HG02763 (cell line): ENCODE results near the gene COQ8B.

Experiments used
- ATAC-seq: cut with Tn5 transposase; IDR thresholded peaks from one replicate; pipeline ENCODE4 v1.9.1; 2021; ENCODE audit warnings: mild to moderate bottlenecking, moderate library complexity; ENCODE audit not compliant: unreplicated experiment

Gene COQ8B

DNA sequence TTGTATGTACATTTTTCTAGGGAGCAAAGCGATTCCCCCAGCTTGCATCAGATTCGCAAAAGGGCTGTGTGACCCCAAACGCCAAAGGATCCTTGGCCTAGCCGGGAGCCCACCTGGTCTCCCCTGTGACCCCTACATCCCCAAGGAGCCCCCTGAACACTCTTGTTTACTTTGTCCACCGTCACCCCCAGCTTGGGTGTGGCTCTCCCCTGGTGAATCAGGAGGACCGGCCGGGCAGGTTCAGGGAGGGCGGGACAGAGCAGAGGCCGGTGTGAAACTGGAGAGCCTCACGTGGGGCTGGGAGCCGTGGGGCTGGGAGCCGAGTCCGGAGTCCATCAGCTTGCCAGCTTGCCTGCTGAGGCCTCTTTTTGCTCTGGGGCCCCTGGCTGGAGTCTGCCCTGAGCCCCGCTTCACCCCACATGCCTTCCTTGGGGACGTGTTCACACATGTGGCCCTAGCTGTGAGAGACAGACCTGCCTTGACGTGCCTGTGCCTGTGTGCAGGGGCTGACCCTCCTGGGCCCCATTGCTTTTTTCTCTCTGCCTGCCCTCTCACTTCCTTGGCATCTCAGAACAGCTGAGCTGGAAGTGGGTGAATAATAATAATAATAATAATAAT is 2.2 kb upstream of the COQ8B start:
- no peak for ATAC-seq

DNA sequence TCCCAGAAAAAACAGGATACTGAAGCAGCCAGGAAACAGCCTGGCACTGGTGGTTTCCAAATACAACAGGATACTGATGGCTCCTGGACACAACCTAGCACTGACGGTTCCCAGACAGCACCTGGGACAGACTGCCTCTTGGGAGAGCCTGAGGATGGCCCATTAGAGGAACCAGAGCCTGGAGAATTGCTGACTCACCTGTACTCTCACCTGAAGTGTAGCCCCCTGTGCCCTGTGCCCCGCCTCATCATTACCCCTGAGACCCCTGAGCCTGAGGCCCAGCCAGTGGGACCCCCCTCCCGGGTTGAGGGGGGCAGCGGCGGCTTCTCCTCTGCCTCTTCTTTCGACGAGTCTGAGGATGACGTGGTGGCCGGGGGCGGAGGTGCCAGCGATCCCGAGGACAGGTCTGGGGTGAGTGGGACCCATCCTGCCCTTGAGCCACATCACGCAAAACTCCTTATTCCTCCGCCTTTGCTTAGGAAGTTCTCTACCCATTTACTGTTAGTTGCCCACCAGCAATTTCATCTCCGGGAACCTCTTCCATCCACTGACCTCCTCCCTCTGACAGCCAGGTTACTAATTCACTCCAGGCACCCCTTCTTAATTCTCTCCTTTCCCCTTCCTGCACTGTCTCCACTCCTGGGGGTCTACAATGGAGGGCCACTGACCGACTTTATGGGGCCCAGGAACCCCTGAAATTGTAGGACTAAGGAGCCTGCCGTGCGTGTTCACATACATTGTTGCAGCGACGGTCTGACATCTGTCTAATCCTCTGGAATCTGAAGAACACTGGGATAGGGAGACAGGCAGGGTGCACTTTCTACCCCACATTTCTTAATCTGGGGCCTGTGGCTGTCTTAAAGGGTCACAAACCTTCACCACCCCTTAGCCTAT is 1.4 kb upstream of the COQ8B start:
- no peak for ATAC-seq

DNA sequence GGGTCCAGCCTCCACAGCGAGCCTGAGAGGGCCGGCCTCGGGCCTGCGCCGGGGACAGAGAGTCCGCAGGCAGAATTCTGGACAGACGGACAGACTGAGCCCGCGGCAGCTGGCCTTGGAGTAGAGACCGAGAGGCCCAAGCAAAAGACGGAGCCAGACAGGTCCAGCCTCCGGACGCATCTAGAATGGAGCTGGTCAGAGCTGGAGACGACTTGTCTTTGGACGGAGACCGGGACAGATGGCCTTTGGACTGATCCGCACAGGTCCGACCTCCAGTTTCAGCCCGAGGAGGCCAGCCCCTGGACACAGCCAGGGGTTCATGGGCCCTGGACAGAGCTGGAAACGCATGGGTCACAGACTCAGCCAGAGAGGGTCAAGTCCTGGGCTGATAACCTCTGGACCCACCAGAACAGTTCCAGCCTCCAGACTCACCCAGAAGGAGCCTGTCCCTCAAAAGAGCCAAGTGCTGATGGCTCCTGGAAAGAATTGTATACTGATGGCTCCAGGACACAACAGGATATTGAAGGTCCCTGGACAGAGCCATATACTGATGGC is 716 bp upstream of the COQ8B start:
- no peak for ATAC-seq

DNA sequence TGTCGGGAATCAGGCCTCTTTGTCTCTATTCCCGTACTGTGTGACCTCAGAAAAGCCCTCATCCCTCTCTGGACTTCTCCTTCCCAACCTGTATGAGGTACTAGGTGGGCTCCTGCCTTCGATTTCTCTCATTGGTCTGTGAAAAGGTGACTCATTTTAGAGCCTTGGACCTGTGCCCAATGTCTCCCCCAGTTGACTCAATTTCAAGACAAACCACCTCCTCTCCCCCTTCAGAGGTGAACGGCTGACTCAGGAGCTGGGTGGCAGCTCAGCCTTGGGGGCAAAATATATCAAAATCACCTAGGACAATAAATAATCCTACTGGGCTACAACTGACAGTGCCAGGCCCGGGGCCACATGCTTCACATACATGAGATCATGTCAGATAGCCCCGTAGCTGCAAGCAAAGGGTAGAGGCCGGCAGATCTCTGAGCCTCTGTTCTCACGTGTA is 630 bp downstream of the COQ8B start:
- no peak for ATAC-seq

DNA sequence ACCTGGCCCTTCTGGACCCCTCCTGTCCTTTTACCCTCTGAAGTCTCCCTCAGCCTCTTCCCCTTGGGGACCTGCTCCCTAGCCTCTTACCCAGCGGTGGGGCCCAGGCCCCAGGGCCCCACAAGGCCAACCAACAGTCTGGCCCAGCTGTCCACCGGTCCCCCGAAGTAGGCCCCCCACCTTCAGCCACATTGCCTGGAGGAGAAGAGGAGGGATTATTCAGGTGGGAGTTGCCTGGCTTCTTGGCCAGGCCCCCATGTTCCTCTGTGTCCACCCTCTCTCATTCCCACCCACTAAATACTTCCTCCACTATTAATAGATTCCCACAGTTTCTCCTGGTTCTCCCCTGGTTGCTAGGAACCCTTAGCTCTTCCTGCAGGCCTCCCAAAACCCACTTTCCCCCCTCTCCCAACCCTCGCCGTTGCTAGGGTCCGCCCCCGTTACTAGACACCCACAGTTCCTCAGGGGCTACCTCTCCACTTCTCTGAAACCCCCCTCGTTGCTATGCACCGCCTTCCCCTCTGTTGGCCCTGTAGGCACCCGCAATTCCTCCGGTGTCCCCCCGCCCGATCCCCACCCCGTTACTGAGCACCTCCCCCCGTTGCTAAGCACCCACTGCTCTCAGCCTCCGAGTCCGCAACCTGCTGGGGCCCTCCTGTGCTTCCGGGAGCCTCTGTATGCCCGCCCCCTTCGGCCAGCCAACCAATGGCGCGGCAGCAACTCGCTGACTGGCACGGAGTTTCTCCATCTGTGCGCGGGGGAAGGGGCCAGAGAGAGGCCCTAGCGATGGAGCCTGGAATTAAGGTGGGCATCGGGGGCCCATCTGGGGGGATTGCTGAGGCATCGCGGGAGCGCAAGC is 2.0 kb downstream of the COQ8B start:
- peak; percentile 60 for ATAC-seq

DNA sequence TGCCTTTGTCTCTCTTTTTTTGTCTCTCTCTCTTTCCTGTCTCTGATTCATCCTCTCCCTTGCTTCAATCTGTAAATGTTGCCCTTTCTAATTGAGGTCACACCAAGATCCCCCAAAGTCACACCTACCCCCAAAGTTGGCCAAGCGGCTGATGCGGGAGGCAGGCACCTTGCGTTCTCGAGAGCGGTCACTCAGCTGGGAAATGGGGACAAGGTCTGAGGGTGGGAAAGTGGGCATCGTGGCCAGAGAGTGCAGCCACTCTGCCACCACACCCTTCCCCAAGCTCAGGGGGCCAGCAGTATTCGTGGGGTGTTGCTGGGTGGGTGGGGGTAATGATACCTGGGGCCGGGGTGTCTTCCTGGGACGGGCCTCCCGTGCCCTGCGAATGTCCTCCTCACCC is 2.7 kb downstream of the COQ8B start:
- ATAC-seq, result no peak

DNA sequence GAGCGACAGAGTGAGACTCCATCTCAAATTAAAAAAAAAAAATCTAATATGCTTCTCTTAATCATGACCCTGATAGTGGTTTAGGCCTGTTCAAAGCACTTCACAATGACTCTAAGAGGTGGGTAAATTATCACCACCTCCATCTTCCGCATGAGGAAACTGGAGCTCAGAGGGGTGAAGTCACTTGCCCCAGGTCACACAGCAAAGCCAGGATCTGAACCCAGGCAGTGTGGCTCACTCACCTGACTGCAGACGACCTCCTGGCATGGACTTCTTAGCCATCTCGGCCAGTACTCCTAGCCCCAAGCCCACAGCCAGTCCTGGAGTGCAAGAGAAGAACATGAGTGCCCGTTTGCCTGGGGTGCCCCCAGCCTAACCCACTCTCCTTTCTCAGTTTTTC is 6.9 kb downstream of the COQ8B start:
- ATAC-seq, result no peak

DNA sequence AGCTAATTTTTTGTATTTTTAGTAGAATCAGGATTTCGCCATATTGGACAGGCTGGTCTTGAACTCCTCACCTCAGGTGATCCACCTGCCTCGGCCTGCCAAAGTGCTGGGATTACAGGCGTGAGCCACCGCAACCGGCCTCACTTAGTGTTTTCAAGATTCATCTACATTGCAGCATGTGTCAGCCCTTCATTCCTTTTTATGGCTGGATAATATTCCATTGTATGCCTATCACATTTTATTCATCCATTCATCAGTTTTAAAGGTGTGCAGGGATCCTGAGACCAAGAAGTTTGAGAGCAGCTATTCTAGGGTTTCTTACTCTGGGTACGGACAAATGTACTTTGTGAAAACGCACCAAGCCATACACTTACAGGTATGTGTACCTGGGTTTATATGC is 9.1 kb downstream of the COQ8B start:
- no peak for ATAC-seq

DNA sequence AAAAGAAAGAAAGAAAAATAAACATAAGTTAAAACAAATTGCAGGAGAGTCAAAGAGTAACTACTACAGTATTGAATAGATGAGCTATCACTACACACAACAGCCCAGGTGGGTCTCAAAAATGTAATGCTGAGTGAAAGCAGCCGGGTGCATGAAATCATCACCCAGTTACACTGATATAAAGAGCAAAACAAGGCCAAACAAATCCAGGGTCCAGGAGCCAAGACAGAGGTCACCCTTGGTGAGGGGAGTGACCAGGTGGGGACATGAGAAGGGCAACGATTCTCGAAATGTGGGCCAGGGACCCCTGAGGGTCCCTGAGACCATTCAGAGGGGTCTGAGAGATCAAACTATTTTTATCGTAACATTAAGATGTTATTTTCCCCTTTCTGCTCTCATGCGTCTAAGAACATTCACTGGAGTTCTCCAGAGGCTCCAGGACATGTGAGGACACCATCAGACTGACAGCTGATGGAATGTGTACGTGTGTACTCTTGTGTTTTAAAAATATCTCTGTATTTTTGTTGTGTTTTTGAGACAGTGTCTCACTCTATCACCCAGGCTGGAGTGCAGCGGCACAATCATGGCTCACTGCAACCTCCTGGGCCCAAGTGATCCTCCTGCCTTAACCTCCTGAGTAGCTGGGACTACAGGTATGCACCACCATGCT is 10.6 kb downstream of the COQ8B start:
- ATAC-seq, result no peak

DNA sequence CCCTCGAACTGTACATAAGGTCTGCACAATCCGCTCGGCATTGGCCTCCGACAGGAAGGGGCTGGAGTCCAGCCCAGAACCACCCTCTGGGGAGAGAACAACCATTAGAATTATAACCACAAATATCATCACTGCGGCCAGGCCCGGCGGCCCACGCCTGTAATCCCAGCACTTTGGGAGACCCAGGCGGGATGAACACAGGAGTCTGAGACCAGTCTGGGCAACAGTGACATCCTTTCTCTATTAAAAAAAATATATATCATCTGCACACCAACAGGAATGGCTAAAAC is 11.4 kb downstream of the COQ8B start:
- no peak for ATAC-seq

DNA sequence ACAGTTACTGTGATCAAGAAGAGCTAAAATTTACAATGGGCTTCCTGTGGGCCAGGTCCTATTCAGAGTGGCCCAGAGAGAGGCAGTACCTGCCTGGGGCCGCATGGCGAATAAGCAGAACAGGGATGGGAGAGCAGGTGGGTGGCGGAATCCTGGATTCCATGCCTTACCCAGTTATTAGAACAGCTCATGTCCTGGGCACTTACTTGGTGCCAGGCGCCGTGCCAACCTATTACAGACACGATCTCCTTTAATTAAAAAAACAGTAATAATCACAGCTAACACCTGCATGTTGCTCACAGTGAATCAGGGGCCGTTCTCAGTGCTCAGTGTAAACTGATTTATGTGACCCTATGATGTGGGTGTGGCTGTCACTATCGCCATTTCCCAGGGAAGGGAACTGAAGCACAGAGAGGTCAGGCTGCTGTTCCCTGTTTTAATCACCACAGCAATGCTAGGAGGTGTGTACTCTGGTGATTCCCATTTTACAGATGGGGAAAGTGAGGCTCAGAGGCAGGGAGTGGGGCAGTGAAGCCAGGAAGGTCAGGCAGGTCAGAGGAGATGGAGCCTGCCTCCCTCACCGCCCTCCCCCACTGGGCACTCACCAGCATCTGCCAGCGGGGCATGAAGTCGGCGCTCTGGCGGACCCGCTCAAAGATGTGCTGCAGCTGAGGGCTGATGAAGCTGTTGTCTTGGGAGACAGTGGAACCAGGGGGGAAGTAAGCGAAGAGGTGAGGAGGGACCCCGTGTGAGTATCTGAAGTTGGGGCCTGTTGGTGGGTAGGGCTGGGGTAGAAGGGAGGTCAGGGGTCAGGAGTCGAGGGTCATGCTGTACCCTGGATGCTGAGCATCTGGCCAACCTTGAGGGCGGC is 12.0 kb downstream of the COQ8B start:
- ATAC-seq, result no peak

DNA sequence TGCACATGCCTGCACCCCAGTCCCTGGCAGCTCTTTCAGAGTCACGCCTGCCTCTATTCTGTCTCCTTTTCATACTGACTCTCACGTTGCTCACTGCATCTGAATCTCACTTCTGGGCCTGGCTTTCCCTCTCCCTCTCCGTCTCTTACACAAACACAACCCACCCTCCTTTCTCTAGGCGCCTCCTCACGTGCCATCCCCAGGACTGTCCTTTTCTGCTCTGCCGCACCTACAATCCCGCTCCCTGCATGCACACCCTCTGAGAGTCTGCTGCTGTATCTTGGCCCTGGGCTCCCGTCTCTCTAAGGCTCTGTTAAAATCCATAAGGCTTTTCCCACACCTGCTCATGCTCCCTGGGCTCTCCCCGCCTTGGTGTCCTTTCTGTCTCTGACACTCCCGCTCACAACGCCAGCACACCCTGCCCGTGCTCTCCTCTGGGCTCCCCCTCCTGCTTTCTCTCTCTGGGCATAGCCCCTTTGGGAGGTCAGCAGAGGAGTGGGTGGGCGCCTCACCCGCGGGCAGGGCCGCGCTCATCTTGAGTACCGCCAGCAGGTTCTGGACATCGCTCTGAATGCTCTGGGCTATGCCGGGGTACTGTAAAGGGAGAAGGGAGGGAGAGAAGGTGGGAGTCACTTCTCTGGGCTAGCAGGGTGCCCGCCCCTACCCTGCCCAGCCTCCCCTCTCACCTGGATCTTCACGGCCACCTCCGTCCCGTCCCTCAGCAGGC is 13.5 kb downstream of the COQ8B start:
- ATAC-seq, result no peak

DNA sequence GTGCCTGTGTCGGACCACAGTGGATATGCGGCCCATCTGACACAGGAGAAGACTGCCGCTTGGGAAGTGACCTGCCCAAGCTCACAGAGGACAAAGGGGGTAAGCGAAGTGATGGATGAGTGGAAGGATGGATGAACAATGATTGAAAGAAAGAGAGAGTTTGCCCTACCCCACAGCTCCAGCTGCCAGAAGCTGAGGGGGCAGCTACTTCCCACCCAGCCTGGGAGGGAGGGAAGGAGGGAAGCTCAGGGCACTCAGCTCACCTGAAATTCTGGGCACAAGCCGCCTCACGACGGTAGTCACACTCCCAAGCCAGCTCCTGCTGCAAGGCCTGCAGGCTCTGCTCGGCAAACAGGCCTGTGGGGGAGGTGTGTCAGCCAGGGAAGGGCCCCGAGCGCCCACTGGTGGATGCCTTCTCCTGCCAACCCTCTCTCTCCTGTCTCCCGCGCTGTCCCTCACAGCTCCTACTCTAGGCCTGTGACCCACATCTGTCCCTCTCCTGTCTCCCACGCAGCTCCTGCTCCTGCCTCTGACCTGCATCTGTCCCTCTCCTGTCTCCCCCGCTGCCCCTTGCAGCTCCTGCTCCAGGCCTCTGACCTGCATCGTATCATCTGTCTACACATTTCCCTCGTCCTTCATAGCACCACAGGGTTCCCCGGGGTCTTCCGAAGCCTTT is 14.2 kb downstream of the COQ8B start:
- ATAC-seq, result no peak

DNA sequence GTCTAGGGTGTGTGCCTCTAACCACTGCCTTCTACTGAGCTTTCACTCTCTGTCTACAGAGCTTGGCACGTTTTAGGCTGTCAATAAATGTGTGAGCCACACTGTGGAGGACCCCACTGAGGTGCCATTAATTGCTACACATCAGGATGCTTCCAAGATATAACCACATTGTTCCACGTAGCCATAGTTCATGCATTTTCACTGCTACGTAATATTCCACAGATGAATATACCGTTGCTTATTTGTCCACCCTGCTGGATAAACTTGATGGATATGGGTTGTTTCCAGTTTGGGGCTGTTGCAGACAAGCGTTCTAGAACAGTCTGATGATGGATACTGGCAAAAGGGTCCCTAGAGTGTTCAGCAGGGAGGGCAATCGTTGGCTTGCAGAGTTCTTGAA is 14.9 kb downstream of the COQ8B start:
- no peak for ATAC-seq

DNA sequence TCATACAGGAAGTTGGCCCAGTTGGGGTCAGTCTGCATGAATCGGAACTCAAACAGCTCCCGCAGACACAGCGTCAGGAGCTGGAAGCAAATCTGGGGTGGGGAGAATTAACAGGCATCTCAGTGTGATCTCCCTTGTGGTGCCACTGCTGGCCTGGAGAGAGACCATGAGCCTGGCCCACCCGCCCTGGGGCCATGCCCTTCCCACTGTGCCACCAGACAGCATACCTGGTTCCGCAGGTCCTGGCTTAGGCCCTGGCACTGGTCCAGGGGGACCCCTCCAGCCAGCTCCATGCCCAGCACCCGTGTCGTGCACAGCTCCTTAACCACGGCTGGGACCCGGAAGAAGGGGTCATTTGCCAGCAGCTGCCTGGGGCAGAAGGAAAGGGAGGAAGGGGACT is 16.6 kb downstream of the COQ8B start:
- no peak for ATAC-seq

DNA sequence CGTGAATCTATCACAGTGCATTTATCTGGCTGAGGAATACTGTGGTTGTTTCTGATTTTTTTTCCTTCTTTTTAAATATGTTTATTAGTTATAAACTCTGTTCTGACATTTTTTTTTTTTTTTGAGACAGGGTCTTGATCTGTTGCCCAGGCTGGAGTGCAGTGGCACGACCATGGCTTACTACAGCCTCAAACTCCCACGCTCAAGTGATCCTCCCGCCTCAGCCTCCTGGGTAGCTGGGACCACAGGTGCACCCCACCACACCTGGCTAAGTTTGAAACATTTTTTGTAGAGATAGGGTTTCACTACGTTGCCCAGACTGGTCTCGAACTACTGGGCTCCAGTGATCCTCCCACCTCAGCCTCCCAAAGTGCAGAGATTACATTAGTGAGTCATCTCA is 19.7 kb downstream of the COQ8B start:
- ATAC-seq, result no peak

DNA sequence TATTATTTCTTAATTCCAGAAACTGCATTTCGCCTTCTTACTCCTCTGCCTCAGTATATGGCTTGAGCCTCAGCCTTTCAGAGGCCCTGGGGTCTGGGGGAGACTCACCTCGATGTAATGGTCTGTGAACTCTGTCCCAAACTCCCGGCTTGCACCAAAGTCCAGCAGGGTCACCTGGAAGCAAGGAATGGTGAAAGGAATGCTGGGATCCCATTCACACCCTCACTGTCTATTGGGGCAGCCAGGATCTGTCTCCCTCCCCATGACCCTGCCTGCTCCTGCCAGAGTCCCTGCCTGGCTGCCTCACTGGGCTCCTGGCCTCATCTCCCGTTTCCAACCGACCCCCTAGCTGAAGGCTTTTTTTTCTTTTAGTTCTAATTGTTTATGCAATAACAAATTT is 20.8 kb downstream of the COQ8B start:
- ATAC-seq, result no peak

DNA sequence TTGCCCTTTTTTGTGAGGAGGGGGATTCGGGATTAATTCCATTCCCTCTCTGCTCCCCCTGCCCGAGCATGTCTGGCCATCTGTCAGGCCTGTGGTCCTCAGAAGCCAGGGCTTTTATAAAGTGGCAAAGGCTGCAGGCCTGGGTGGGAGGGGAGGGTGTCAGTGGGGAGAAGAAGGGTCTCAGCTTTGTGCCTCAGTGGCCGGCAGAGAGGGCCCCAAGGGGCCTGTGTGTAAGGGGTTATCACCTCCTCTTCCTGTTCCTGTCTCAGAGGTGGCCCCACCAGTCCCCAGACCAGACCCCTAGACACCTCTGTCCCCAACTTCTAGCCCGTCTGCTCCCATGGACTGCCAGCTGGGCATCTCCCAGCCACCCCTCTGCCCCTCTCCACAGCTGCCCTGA is 22.8 kb downstream of the COQ8B start:
- no peak for ATAC-seq
